Activated T-helper 17 cell treated with anti-CD3 and anti-CD28 coated beads, Interleukin-2, amount 50 U/mL, for 72 hours (primary cell): Measurements from ENCODE around the gene ARHGAP10. TPM values are rescaled to one million over a fixed set of nuclear protein-coding genes. Genes with fewer than 3 reads are reported as not detected.
"Not testable (repeated sequence)": the region's sequence is repeated elsewhere in the genome, so short reads cannot be mapped to it uniquely, and the experiment has no call there.

ENCODE experiments used
- ATAC-seq: fragments of 150-1000 bp; cut with Tn5 transposase; replicated peaks from 2 replicates; pipeline ENCODE4 v1.10.0; 2021; ENCODE audit warnings: mild to moderate bottlenecking, moderate library complexity
- H3K27ac Mint-ChIP-seq: one replicate; pipeline ENCODE4 v1.8.0; 2022; ENCODE audit warnings: mixed read lengths
- H3K27me3 Mint-ChIP-seq: one replicate; pipeline ENCODE4 v1.8.0; 2022; ENCODE audit warnings: mixed read lengths
- H3K36me3 Mint-ChIP-seq: one replicate; pipeline ENCODE4 v1.8.0; 2022; ENCODE audit warnings: low read depth, mild to moderate bottlenecking, mixed read lengths
- H3K4me1 Mint-ChIP-seq: one replicate; pipeline ENCODE4 v1.8.0; 2022; ENCODE audit warnings: mixed read lengths
- H3K4me3 Mint-ChIP-seq: one replicate; pipeline ENCODE4 v1.8.0; 2022; ENCODE audit warnings: mild to moderate bottlenecking, mixed read lengths
- H3K9me3 Mint-ChIP-seq: one replicate; pipeline ENCODE4 v1.8.0; 2022; ENCODE audit warnings: mixed read lengths
- total RNA-seq, 2 donors: library from RNA; stranded (reverse); gene quantifications; one replicate each; pipeline ENCODE4 v1.2.3, GENCODE V29; 2022

ARHGAP10 gene
- total RNA-seq, 2 donors from 2014 or later = 11.1 to 14.7 TPM

GRCh38 chr4:147912106-147912505, 180.2 kb downstream of the ARHGAP10 start:
- H3K27me3 Mint-ChIP-seq, H3K4me3 Mint-ChIP-seq, H3K27ac Mint-ChIP-seq, ATAC-seq, H3K4me1 Mint-ChIP-seq, H3K9me3 Mint-ChIP-seq: not testable (repeated sequence)
- peaks cover 30% of the 10 kb centered on the region for H3K36me3 Mint-ChIP-seq

- no peak for ATAC-seq
- H3K27me3 Mint-ChIP-seq = no peaks in the 10 kb centered on the region
- no peaks in the 10 kb centered on the region for H3K4me1 Mint-ChIP-seq
- no peak overlapping the region for H3K27ac Mint-ChIP-seq
- H3K9me3 Mint-ChIP-seq = no peaks in the 10 kb centered on the region
- H3K36me3 Mint-ChIP-seq = peaks cover 29% of the 10 kb centered on the region
- no peak overlapping the region for H3K4me3 Mint-ChIP-seq
Observed at GRCh38 chr4:147913137-147913536, 181.2 kb downstream of the ARHGAP10 start.

GRCh38 chr4:147916351-147916750, 184.5 kb downstream of the ARHGAP10 start:
- no peak for ATAC-seq
- Mint-ChIP-seq H3K27ac (no peak overlapping the region), H3K36me3 (peaks cover 21% of the 10 kb centered on the region), H3K4me1 (no peaks in the 10 kb centered on the region), H3K9me3 (no peaks in the 10 kb centered on the region), H3K4me3 (no peak overlapping the region), H3K27me3 (no peaks in the 10 kb centered on the region)

- Mint-ChIP-seq H3K36me3 (no peaks in the 10 kb centered on the region), H3K9me3 (no peaks in the 10 kb centered on the region), H3K4me1 (peaks cover 4% of the 10 kb centered on the region), H3K27ac (no peak overlapping the region), H3K27me3 (no peaks in the 10 kb centered on the region), H3K4me3 (no peak overlapping the region)
- ATAC-seq = no peak
Observed at GRCh38 chr4:147923381-147923780, 191.5 kb downstream of the ARHGAP10 start.

GRCh38 chr4:147923854-147924253, 192.0 kb downstream of the ARHGAP10 start:
- ATAC-seq = no peak
- Mint-ChIP-seq H3K9me3 (no peaks in the 10 kb centered on the region), H3K36me3 (no peaks in the 10 kb centered on the region), H3K4me3 (no peak overlapping the region), H3K4me1 (peaks cover 4% of the 10 kb centered on the region), H3K27ac (no peak overlapping the region), H3K27me3 (no peaks in the 10 kb centered on the region)

GRCh38 chr4:147924604-147925412, 192.9 kb downstream of the ARHGAP10 start:
- Mint-ChIP-seq H3K9me3 (no peaks in the 10 kb centered on the region), H3K27ac (no peak overlapping the region), H3K4me1 (peaks cover 4% of the 10 kb centered on the region), H3K36me3 (no peaks in the 10 kb centered on the region), H3K27me3 (no peaks in the 10 kb centered on the region), H3K4me3 (no peak overlapping the region)
- no peak for ATAC-seq

- ATAC-seq = no peak
- H3K9me3 Mint-ChIP-seq = no peaks in the 10 kb centered on the region
- H3K4me3 Mint-ChIP-seq = no peak overlapping the region
- no peaks in the 10 kb centered on the region for H3K27me3 Mint-ChIP-seq
- peaks cover 4% of the 10 kb centered on the region for H3K4me1 Mint-ChIP-seq
- H3K27ac Mint-ChIP-seq = no peak overlapping the region
- H3K36me3 Mint-ChIP-seq = peaks cover 12% of the 10 kb centered on the region
Observed at GRCh38 chr4:147927377-147928137, 195.7 kb downstream of the ARHGAP10 start.

GRCh38 chr4:147928400-147928799, 196.5 kb downstream of the ARHGAP10 start:
- Mint-ChIP-seq H3K9me3 (no peaks in the 10 kb centered on the region), H3K27me3 (no peaks in the 10 kb centered on the region), H3K27ac (no peak overlapping the region), H3K4me3 (no peak overlapping the region), H3K36me3 (peaks cover 12% of the 10 kb centered on the region), H3K4me1 (peaks cover 4% of the 10 kb centered on the region)
- ATAC-seq = no peak

- no peaks in the 10 kb centered on the region for H3K4me1 Mint-ChIP-seq
- H3K9me3 Mint-ChIP-seq = no peaks in the 10 kb centered on the region
- H3K4me3 Mint-ChIP-seq = no peak overlapping the region
- no peaks in the 10 kb centered on the region for H3K27me3 Mint-ChIP-seq
- peaks cover 12% of the 10 kb centered on the region for H3K36me3 Mint-ChIP-seq
- ATAC-seq = no peak
- H3K27ac Mint-ChIP-seq = no peak overlapping the region
Observed at GRCh38 chr4:147929746-147930145, 197.9 kb downstream of the ARHGAP10 start.

- Mint-ChIP-seq H3K4me1 (no peaks in the 10 kb centered on the region), H3K4me3 (no peak overlapping the region), H3K27me3 (no peaks in the 10 kb centered on the region), H3K9me3 (no peaks in the 10 kb centered on the region), H3K27ac (no peak overlapping the region), H3K36me3 (peaks cover 12% of the 10 kb centered on the region)
- ATAC-seq = no peak
Observed at GRCh38 chr4:147933316-147933715, 201.4 kb downstream of the ARHGAP10 start.

- H3K4me3 Mint-ChIP-seq = no peak overlapping the region
- no peak overlapping the region for H3K27ac Mint-ChIP-seq
- H3K27me3 Mint-ChIP-seq = no peaks in the 10 kb centered on the region
- no peaks in the 10 kb centered on the region for H3K4me1 Mint-ChIP-seq
- H3K9me3 Mint-ChIP-seq = no peaks in the 10 kb centered on the region
- H3K36me3 Mint-ChIP-seq = peaks cover 12% of the 10 kb centered on the region
- no peak for ATAC-seq
Observed at GRCh38 chr4:147933779-147934178, 201.9 kb downstream of the ARHGAP10 start.

- H3K27me3 Mint-ChIP-seq = no peaks in the 10 kb centered on the region
- ATAC-seq = no peak
- no peak overlapping the region for H3K27ac Mint-ChIP-seq
Observed at GRCh38 chr4:147938496-147938895, 206.6 kb downstream of the ARHGAP10 start.

GRCh38 chr4:147940171-147940570, 208.3 kb downstream of the ARHGAP10 start:
- H3K27me3 Mint-ChIP-seq = no peaks in the 10 kb centered on the region
- no peak overlapping the region for H3K27ac Mint-ChIP-seq
- H3K36me3 Mint-ChIP-seq = peaks cover 5% of the 10 kb centered on the region
- H3K9me3 Mint-ChIP-seq = no peaks in the 10 kb centered on the region
- ATAC-seq = no peak
- H3K4me1 Mint-ChIP-seq = peaks cover 10% of the 10 kb centered on the region
- no peak overlapping the region for H3K4me3 Mint-ChIP-seq

More at GRCh38 chr4:147938496-147938895, 206.6 kb downstream of the ARHGAP10 start:
- Mint-ChIP-seq H3K4me1 (peaks cover 10% of the 10 kb centered on the region), H3K36me3 (peaks cover 5% of the 10 kb centered on the region), H3K9me3 (no peaks in the 10 kb centered on the region), H3K4me3 (no peak overlapping the region)

- Mint-ChIP-seq H3K27me3 (no peaks in the 10 kb centered on the region), H3K27ac (no peak overlapping the region), H3K36me3 (peaks cover 6% of the 10 kb centered on the region), H3K9me3 (no peaks in the 10 kb centered on the region), H3K4me1 (peaks cover 10% of the 10 kb centered on the region), H3K4me3 (no peak overlapping the region)
- no peak for ATAC-seq
Observed at GRCh38 chr4:147941373-147941772, 209.5 kb downstream of the ARHGAP10 start.

- peak; percentile 71 for ATAC-seq
- no peaks in the 10 kb centered on the region for H3K9me3 Mint-ChIP-seq
- no peaks in the 10 kb centered on the region for H3K27me3 Mint-ChIP-seq
- H3K4me3 Mint-ChIP-seq = peak overlapping the region; percentile 14
- peaks cover 10% of the 10 kb centered on the region for H3K4me1 Mint-ChIP-seq
- peak overlapping the region; percentile 37 for H3K27ac Mint-ChIP-seq
- H3K36me3 Mint-ChIP-seq = peaks cover 19% of the 10 kb centered on the region
Observed at GRCh38 chr4:147942729-147943128, 210.8 kb downstream of the ARHGAP10 start.
